ENCODE measurements around the gene DSCAM.

The DSCAM gene

GRCh38 chr21:40020651-40021050 is 826.3 kb downstream of the DSCAM start:
- DNase-seq (ENCODE audit: extremely low read depth, low read depth), result no peak
- H3K4me3 ChIP-seq (replicated peaks; ENCODE audit: low read depth, low read length), result no peak overlapping the region
- TF ChIP-seq CTCF (IDR thresholded peaks at IDR 0.05; ENCODE audit: low read depth, low read length, missing control alignments), result no peak

- H3K4me3 ChIP-seq (replicated peaks; ENCODE audit: low read depth, low read length), result no peak overlapping the region
- no peak for TF ChIP-seq CTCF (IDR thresholded peaks at IDR 0.05; ENCODE audit: low read depth, low read length, missing control alignments)
- DNase-seq (ENCODE audit: extremely low read depth, low read depth), result no peak
Measured at GRCh38 chr21:40018871-40019475, 828.0 kb downstream of the DSCAM start.

GRCh38 chr21:40016667-40017066 is 830.3 kb downstream of the DSCAM start:
- DNase-seq (ENCODE audit: extremely low read depth, low read depth), result no peak
- H3K4me3 ChIP-seq (replicated peaks; ENCODE audit: low read depth, low read length), result no peak overlapping the region
- TF ChIP-seq CTCF (IDR thresholded peaks at IDR 0.05; ENCODE audit: low read depth, low read length, missing control alignments), result no peak

- DNase-seq (ENCODE audit: extremely low read depth, low read depth), result no peak
- H3K4me3 ChIP-seq (replicated peaks; ENCODE audit: low read depth, low read length), result no peak overlapping the region
- TF ChIP-seq CTCF (IDR thresholded peaks at IDR 0.05; ENCODE audit: low read depth, low read length, missing control alignments), result no peak
Measured at GRCh38 chr21:40016234-40016633, 830.7 kb downstream of the DSCAM start.

- no peak overlapping the region for H3K4me3 ChIP-seq (replicated peaks; ENCODE audit: low read depth, low read length)
- TF ChIP-seq CTCF (IDR thresholded peaks at IDR 0.05; ENCODE audit: low read depth, low read length, missing control alignments), result no peak
- DNase-seq (ENCODE audit: extremely low read depth, low read depth), result no peak
Measured at GRCh38 chr21:40015818-40016217, 831.1 kb downstream of the DSCAM start.

- TF ChIP-seq CTCF (IDR thresholded peaks at IDR 0.05; ENCODE audit: low read depth, low read length, missing control alignments), result no peak
- no peak for DNase-seq (ENCODE audit: extremely low read depth, low read depth)
- no peak overlapping the region for H3K4me3 ChIP-seq (replicated peaks; ENCODE audit: low read depth, low read length)
Measured at GRCh38 chr21:40014394-40014793, 832.6 kb downstream of the DSCAM start.
